ENCODE measurements around the gene SHISAL2A.

SHISAL2A gene

GRCh38 chr1:52623812-52624211 is 9.2 kb upstream of the SHISAL2A start:
- no peak for DNase-seq

- no peak for DNase-seq
Observed at GRCh38 chr1:52627028-52627427, 5.9 kb upstream of the SHISAL2A start.

GRCh38 chr1:52628614-52629324 is 4.2 kb upstream of the SHISAL2A start:
- no peak for DNase-seq

GRCh38 chr1:52629325-52629643 is 3.7 kb upstream of the SHISAL2A start:
- DNase-seq, result no peak

GRCh38 chr1:52629667-52630066 is 3.3 kb upstream of the SHISAL2A start:
- DNase-seq, result no peak

- DNase-seq, result no peak
Observed at GRCh38 chr1:52631759-52632331, 1.1 kb upstream of the SHISAL2A start.

GRCh38 chr1:52633291-52633754 is 355 bp downstream of the SHISAL2A start:
- no peak for DNase-seq

- DNase-seq, result no peak
Observed at GRCh38 chr1:52634111-52634510, 1.1 kb downstream of the SHISAL2A start.

GRCh38 chr1:52635321-52636089 is 2.5 kb downstream of the SHISAL2A start:
- DNase-seq, result no peak

- no peak for DNase-seq
Observed at GRCh38 chr1:52636721-52637695, 4.0 kb downstream of the SHISAL2A start.

GRCh38 chr1:52637946-52638345 is 5.0 kb downstream of the SHISAL2A start:
- DNase-seq, result no peak

GRCh38 chr1:52640697-52641096 is 7.7 kb downstream of the SHISAL2A start:
- DNase-seq, result no peak

GRCh38 chr1:52641307-52641706 is 8.3 kb downstream of the SHISAL2A start:
- DNase-seq, result no peak

GRCh38 chr1:52645261-52645660 is 12.3 kb downstream of the SHISAL2A start:
- no peak for DNase-seq

- no peak for DNase-seq
Observed at GRCh38 chr1:52651904-52652303, 18.9 kb downstream of the SHISAL2A start.

GRCh38 chr1:52653207-52653849 is 20.4 kb downstream of the SHISAL2A start:
- no peak for DNase-seq

GRCh38 chr1:52654063-52654462 is 21.1 kb downstream of the SHISAL2A start:
- no peak for DNase-seq

GRCh38 chr1:52657702-52658101 is 24.7 kb downstream of the SHISAL2A start:
- no peak for DNase-seq

- no peak for DNase-seq
Observed at GRCh38 chr1:52658795-52659194, 25.8 kb downstream of the SHISAL2A start.

- no peak for DNase-seq
Observed at GRCh38 chr1:52659356-52659755, 26.4 kb downstream of the SHISAL2A start.

GRCh38 chr1:52659851-52660596 is 27.1 kb downstream of the SHISAL2A start:
- DNase-seq, result no peak

GRCh38 chr1:52660807-52661206 is 27.8 kb downstream of the SHISAL2A start:
- no peak for DNase-seq

Data from DMS153 (cell line).